Right forelimb (tissue), 1 donor: ENCODE results near the gene ARHGAP21.

ENCODE experiments used
- DNase-seq: peaks from one replicate; pipeline ENCODE4 v3.0.0-alpha.2; 2018

ARHGAP21 gene

DNA sequence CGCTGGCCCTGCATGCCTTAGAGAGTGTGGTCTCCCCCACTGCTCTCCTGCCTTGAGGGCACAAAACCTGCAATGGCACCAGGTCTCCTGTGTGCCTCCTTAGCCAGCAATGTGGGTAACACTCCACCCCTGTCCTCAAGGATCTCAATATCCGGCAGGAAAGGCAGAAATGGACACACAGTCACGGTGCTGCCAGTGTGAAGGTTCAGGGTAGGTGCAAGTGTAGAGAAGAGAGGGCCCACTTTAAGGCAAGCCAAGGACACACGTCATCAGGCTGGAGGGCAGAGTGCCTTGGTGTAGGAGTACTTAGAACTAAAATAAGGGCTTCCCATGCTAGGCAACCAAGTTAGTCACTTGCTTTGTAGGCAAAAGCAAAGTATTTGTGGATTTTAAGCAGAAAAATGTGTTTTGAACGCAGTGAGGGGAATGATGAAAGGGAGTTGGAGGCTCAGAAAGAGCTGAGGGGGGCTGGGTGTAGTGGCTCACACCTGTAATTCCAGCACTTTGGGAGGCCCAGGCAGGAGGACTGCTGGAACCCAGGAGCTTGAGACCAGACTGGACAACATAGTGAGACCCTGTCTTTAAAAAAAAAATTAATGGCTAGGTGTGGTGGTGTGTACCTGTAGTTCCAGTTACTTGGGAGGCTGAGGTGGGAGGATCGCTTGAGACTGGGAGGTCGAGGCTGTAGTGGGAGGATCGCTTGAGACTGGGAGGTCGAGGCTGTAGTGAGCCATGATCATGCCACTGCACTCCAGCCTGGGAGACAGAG, 152.8 kb downstream of the ARHGAP21 start:
- DNase-seq, result no peak

DNA sequence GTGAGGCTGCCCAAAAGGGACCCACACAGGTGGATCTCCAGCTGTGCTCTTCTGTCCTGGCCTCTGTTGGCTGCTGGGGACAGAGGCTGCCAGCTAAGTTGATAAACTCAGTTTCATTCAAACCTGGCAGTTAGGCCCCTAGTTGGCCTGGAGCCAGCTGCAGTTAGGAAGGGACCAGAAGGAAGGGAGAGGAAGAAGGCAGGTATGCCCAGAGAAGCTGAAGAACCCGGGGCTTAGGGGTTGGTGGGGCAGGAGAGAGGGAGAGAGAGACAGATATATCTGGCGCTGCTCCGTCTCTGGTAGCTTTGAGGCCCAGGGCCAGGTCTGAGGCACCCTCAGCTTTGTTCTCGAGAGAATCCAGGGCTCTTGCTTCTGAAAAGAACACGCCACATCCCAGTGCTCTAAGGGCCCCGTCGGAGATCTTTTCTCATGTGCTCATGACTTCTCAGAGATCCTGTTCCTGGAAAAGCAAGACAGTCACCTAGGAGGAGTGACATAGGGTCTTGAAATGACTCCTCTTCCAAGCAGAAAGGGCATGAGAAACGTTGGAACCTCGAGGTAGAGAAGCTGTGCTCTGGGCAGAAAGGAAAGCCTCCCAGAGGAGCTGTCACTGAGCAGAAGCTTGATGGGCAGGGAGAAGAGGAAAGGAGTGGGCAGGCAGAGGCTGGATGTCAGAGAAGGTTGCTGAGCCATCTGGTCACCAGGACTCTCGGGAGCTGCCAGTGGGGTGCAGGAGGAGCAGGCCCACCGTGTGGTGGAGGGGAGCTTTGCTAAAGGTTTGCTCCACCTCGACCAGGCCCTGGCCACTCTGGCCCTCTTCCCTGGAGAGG, 153.6 kb downstream of the ARHGAP21 start:
- DNase-seq, result peak; percentile 25

DNA sequence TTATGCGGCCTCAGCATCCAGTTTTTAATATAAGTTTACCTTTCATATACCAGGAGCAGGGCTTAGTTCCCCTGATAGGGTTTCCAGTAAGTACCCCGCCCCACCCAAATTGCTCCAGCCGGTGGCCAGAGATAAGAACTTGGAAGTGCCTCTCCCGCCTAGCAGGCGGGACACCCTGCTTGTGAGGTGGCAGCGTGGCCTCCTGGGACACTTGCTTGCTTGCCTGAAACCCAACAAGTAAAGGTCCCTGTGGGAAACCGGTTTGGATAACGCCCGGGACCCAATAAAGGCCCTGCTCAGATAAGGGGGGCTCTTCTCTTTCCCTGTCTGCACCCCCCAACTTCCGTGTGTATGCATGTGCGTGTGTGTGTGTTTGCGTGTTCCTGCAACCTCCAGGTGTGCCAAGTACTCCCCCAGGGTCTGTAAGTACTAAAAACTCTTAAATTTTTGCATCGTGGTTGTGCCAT, 154.3 kb downstream of the ARHGAP21 start:
- DNase-seq, result peak; percentile 30

DNA sequence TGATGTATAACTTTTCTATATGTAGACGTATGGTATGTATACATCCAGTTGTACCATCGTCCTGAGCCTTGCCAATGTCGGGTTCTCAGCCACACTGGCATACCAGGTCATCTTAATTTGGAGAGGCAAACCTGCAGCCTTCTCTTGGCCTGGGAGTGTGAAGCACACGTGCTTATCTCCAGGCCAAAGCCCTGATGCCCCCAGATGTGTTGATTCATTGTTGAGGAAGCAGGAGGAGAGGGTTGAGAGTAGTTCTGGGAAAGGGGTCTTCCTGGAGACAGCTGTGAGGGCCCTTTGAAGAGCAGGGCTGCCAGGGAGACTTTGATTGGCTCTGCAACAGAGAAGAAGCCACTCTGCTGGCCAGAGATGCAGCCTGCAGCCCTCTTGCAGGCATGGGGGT, 155.6 kb downstream of the ARHGAP21 start:
- DNase-seq, result peak; percentile 19

- peak; percentile 9 for DNase-seq
Measured at GRCh38 chr10:24561453-24561852, 162.2 kb downstream of the ARHGAP21 start.

DNA sequence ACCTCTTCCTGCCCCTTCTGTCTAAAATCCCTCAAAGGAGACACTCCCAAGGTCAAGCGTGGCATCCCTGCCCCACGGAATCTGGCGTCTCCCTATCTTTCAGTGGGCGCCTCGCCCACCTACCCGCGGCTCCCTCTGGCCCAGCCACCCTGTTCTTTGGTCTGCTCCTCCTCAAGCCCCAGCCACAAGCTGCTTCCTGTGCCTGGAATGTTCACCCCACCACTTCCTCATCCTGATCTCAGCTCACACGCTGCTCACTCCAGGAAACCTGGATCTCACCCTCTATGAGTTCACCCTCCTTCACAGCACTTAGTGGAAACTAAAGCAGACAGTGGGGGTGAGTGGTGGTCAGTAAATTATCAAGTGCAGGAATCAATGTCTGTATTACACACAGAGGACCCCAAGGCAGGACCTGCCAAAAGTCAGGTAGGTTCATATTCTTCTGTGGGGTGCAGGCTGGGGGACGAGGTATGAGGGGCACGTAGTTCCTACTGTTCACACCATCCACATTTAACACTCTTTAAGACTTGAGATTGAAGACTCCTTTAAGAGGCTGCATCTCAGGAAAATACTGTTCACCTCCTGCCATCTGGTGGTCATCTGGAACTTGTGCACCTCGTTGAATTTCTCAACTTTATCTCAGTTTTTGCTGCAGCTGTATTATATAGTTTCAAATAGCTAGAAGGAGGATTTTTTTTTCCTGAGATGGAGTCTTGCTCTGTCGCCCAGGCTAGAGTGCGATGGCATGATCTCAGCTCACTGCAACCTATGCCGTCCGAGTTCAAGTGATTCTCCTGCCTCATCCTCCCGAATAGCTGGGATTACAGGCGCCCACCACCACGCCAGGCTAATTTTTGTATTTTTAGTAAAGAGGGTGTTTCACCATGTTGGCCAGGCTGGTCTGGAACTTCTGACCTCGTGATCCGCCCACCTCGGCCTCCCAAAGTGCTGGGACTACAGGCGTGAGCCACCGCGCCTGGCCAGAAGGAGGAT, 166.6 kb downstream of the ARHGAP21 start:
- DNase-seq, result peak; percentile 60

DNA sequence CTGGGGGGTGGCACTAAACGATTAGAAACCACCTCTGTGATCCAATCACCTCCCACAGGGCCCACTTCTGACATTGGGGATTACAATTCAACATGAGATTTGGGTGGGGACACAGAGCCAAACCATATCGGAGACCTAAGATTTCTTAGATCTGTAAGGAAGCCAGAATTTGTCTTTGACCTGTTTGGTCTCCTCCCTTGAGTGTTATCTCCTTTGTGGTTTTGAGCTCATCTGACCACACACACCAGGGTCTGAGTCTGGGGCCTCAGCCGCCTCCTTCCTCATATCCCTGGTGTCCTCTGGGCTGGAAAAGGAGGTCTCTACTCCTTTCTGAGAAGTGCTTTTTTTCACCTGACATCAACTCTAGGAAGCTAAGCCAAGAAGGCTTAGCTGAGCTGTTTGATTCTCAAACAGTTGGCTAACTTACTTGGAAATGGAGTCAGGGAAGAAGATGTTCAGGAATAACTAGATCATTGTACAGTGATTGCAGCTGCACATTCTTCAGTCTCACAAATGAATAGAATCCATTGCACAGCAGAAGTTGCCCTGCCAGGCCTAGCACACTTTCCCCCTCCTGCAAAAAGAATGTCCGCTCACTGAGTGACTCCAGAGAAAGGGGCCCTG, 167.4 kb downstream of the ARHGAP21 start:
- DNase-seq, result peak; percentile 37

DNA sequence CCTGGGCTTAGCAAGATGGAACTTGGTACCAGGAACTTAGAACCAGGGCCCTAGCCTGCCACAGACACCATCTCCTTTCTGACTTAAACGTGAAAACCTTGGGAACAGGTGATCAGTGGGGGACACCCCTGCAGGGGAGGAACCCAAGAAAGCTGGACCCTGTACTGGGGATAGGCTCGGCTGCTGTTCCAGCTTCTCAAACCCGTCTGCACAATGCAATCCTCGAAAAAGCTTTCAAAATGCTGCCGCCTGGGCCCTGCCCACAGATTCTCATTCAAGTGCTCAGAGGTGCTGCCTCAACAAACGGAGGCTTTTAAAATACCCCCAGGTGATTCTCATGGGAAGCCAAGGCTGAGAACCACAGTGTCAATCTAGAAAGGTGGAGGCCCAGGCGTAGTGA, 169.7 kb downstream of the ARHGAP21 start:
- no peak for DNase-seq

GRCh38 chr10:24553051-24553612, 170.6 kb downstream of the ARHGAP21 start:
- DNase-seq, result no peak

DNA sequence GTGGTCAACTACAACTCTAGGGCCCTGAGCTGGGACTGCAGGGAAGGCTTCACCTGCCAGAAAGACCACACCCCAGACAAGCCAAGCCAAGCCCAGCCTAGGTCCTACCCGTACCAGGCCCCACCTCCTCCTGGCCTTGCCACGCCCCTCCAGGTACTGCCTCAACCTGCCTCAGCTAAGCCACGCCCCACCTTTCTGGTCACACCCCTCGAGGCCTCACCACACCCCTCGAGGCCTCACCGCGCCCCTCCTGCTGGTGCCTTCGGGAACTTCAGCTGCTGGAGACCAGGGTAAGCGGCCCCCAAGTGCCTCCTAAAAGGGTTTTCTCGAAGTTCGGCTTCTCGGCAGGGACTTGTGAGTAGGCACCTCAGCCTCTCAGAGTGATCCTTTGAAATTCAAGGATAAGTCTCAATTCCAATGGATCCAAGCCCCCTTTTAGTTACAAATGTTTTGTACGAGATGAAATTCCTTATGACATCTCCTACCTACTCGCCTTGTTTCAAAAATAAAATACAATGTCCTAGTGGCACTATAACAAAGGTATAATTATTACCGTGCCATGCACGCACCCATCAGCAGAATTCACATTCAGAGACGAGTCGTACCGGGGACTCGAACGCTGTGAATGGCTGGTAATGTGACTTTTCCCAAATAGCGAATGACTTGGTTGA, 171.2 kb downstream of the ARHGAP21 start:
- DNase-seq, result no peak

DNA sequence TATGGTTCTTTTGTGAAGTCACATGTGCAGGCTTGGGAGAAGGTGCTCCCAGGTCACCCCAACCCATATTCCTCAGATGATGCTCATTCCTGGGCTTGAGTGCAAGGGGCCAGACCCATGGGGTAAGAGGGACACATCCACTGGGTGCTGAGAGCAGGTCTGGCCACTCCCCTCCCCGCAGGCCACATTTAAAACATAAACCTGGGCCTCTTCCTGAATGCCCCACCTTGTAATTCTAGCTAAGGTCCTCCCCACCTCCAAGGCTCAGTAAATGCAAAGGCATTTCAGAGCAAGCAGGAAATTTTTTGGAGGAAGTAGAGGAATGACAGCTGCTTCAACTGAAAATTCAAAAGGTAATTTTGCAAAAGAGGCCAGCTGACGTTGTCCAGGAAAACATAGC, 172.5 kb downstream of the ARHGAP21 start:
- DNase-seq, result no peak

DNA sequence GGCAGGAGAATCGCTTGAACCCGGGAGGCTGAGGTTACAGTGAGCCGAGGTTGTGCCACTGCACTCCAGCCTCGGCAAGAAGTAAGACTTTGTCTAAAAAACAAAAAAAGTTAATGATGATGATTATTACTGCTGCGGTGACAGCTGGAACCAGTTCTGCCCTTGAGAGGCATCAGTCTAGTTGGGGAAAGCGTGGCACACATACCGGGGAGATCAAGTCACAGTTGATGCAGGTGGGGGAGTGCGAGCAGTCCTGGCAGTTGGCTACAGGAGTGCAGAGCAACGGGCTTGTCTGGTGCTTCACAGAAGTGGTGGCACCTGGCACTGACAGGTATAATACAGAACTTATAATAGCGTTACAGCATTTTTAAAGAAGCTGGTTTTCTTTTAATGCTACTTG, 173.0 kb downstream of the ARHGAP21 start:
- DNase-seq, result no peak

- DNase-seq, result no peak
Measured at GRCh38 chr10:24545585-24545984, 178.1 kb downstream of the ARHGAP21 start.

DNA sequence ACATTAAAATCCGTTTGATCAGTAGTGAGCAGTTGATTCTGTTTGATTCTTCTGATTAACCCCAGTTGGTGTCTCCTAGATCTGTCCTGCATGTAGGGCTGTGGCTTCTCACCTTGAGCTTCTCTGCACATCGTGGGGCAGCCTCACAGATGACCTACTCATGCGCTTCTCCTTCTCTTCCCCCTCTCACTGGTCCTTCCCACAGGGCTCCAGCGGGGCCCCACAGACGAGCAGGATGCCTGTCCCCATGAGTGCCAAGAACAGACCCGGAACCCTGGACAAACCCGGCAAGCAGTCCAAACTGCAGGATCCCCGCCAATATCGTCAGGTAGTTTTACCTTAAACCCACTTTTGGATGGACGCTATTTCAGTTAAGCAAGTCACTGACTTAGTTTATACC, 178.9 kb downstream of the ARHGAP21 start:
- DNase-seq, result no peak

- DNase-seq, result no peak
Measured at GRCh38 chr10:24542314-24543270, 181.1 kb downstream of the ARHGAP21 start.

DNA sequence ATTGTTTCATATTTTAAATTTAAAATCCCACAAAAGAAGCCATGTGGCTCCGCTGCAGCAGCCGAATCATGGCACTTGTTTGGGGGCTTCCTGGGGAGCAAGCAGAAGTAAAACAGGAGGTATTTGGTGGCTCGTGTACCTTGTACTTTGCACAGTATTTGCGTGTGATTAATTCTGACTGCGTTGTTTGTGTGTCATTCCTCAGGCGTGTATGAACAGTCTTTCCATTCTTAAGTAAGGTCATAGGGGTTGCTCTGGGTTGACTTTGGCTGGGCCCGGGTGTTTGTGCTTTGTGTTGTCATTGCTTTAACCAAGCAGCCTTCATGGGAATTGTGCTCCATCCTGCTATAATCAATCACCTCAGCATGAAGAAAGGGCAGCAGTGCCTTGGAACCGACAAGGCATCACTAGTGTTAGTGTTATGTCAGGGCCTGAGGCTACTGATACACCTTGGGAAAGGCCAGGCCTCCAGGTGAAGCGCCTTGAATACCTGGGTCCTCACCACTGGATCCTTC, 182.4 kb downstream of the ARHGAP21 start:
- DNase-seq, result no peak

DNA sequence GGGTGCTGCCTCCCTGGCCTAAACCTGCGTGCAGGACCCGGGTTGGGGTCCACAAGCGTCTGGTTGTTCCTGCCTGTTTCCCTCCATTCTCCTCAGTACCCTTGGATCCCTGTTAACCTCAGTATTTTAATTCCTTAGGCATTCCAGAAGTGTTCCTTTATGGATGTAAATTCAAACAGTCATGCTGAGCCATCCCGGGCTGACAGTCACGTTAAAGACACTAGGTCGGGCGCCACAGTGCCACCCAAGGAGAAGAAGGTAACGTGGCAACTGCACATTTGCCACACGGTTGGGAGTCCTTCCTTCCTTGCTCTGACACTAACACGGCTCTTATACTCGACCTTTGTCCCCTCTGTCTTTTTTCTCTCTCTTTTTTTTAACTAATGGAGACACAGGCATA, 187.1 kb downstream of the ARHGAP21 start:
- no peak for DNase-seq

DNA sequence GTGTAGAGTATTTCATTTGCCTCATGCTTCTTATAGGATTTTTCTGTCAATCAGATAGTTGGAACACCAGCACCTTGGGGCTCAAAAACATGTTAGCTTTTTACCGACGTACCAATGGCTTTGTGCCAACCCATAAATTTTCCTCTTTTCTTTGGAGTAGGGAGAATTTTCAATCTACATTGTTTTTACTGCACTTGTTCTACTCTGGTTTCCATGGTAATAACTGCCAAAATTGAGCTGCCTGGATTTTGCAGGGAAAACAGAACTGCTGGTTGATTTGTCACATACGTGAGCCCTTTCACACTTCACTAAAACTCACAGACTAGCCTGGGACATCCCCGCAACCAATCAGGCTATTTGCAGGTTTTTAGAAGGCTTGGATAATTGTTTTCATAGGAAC, 189.7 kb downstream of the ARHGAP21 start:
- DNase-seq, result no peak
